GM12874 (cell line): ENCODE results near the gene ANKRD44.

Source experiments
- CTCF ChIP-seq: IDR thresholded peaks from 2 replicates; pipeline ENCODE4 v1.5.1; 2011; ENCODE audit warnings: low read depth, mild to moderate bottlenecking, control low read depth, low read length, moderate library complexity; ENCODE audit not compliant: insufficient read depth

ANKRD44 gene

GRCh38 chr2:197037863-197038398, 272.6 kb downstream of the ANKRD44 start:
- TF ChIP-seq CTCF = no peak

GRCh38 chr2:197035002-197035401, 275.6 kb downstream of the ANKRD44 start:
- TF ChIP-seq CTCF = no peak

DNA sequence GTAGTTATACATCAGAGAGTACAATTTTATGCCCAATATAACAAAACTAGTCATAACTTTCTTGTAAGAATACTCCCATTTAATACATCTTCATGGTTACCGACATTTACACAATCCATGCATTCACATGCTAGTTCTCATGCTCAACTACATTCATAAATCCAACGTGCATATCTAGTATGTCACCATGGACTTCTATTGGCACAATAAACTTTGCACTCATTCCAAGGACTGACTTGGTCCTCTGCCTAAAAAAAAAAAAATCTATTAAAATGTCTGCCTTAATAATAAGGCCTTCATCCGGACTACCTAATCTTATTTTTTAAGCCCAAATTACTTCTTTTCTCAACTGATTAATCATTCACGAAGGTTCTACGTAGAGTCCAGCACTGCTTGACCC, 276.3 kb downstream of the ANKRD44 start:
- no peak for TF ChIP-seq CTCF

GRCh38 chr2:197033222-197033621, 277.4 kb downstream of the ANKRD44 start:
- no peak for TF ChIP-seq CTCF

GRCh38 chr2:197031803-197032202, 278.8 kb downstream of the ANKRD44 start:
- TF ChIP-seq CTCF = no peak

- no peak for TF ChIP-seq CTCF
Observed at GRCh38 chr2:197030090-197030489, 280.5 kb downstream of the ANKRD44 start.

DNA sequence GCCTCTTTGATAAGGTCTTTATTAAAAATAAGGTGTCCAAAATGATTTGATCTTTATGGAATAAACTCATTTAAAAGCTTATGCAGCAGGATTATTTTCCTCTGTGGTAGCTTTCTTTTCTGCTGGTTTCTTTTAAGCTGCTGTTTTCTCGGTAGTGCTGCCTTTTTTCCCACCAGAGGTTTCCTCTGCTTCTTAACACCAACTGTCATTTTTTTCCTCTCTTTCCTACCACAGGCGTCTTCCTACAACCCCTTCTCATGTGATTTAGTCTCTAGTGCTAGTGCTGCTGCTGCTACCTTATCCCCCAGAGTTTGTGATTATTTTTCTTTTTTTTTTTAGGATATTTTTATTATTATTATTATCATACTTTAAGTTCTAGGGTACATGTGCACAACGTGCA, 281.9 kb downstream of the ANKRD44 start:
- no peak for TF ChIP-seq CTCF

- TF ChIP-seq CTCF = no peak
Observed at GRCh38 chr2:197028230-197028629, 282.4 kb downstream of the ANKRD44 start.
